Activated CD8-positive, alpha-beta memory T cell treated with anti-CD3 and anti-CD28 coated beads, Interleukin-2, amount 50 U/mL, for 1 hour (primary cell): Measurements from ENCODE around the gene RASGRP4.
"Not testable (repeated sequence)": the region's sequence is repeated elsewhere in the genome, so short reads cannot be mapped to it uniquely, and the experiment has no call there.

Source experiments
- DNase-seq: peaks from one replicate; pipeline ENCODE4 v3.0.0-alpha.2; 2020; ENCODE audit errors: extremely low read depth

RASGRP4 gene

GRCh38 chr19:38445362-38445761 lies 19.3 kb upstream of the RASGRP4 start:
- DNase-seq = no peak

GRCh38 chr19:38444026-38444425 lies 18.0 kb upstream of the RASGRP4 start:
- DNase-seq = no peak

- DNase-seq = no peak
These were observed 17.5 kb upstream of the RASGRP4 start for GRCh38 chr19:38443458-38443999.

- no peak for DNase-seq
These were observed 16.7 kb upstream of the RASGRP4 start for GRCh38 chr19:38442736-38443135.

- DNase-seq = no peak
These were observed 15.8 kb upstream of the RASGRP4 start for GRCh38 chr19:38441657-38442348.

- no peak for DNase-seq
These were observed 14.6 kb upstream of the RASGRP4 start for GRCh38 chr19:38440592-38440991.

- DNase-seq = no peak
These were observed 11.9 kb upstream of the RASGRP4 start for GRCh38 chr19:38437917-38438316.

- DNase-seq = no peak
These were observed 11.3 kb upstream of the RASGRP4 start for GRCh38 chr19:38437295-38437694.

GRCh38 chr19:38434549-38435051 lies 8.6 kb upstream of the RASGRP4 start:
- DNase-seq = no peak

- no peak for DNase-seq
These were observed 7.3 kb upstream of the RASGRP4 start, which contains the start of gene RYR1 for GRCh38 chr19:38433268-38433733. Gene RYR1 (plus strand): TSS chr19:38433691. CDS start chr19:38433830, 139 bp downstream.

- DNase-seq = no peak
These were observed 4.9 kb upstream of the RASGRP4 start for GRCh38 chr19:38430931-38431330.

- DNase-seq = no peak
These were observed 3.8 kb upstream of the RASGRP4 start for GRCh38 chr19:38429811-38430156.

GRCh38 chr19:38429055-38429810 lies 3.2 kb upstream of the RASGRP4 start:
- DNase-seq = no peak

- DNase-seq = not testable (repeated sequence)
These were observed 1.1 kb upstream of the RASGRP4 start for GRCh38 chr19:38427035-38427677.

GRCh38 chr19:38425222-38425809 lies 703 bp downstream of the RASGRP4 start:
- DNase-seq = no peak

- no peak for DNase-seq
These were observed 1.7 kb downstream of the RASGRP4 start for GRCh38 chr19:38424272-38424671.

- no peak for DNase-seq
These were observed 3.6 kb downstream of the RASGRP4 start for GRCh38 chr19:38422438-38422837.

GRCh38 chr19:38421856-38422255 lies 4.2 kb downstream of the RASGRP4 start:
- DNase-seq = no peak

GRCh38 chr19:38420935-38421334 lies 5.1 kb downstream of the RASGRP4 start:
- DNase-seq = no peak

GRCh38 chr19:38417544-38418506 lies 8.2 kb downstream of the RASGRP4 start:
- no peak for DNase-seq

GRCh38 chr19:38417146-38417543 lies 8.9 kb downstream of the RASGRP4 start:
- no peak for DNase-seq
